ENCODE measurements around the gene OPN1MW. TPM values are rescaled to one million over a fixed set of nuclear protein-coding genes. Genes with fewer than 3 reads are reported as not detected.
"Not testable (repeated sequence)": the region's sequence is repeated elsewhere in the genome, so short reads cannot be mapped to it uniquely, and the experiment has no call there.

OPN1MW gene
- polyA plus RNA-seq, 1 of the 3 experiments (the other 2 are of a cell fraction) = not detected

GRCh38 chrX:154238939-154239559, 56.7 kb downstream of the OPN1MW start:
- H3K79me2 ChIP-seq (ENCODE audit: insufficient read depth); H3K9ac ChIP-seq; H3K9me3 ChIP-seq; H3K36me3 ChIP-seq (replicated peaks in 1 of 2; ENCODE audit: control insufficient read depth in 1 of 2, insufficient read depth in 2 of 2, low read length in 1 of 2); H3K27ac ChIP-seq (ENCODE audit: low read depth in 2 of 2, low read length in 1 of 2); H3F3A ChIP-seq (replicated peaks; ENCODE audit: insufficient read depth); H3K9me2 ChIP-seq; POLR2A ChIA-PET; H4K20me1 ChIP-seq (ENCODE audit: insufficient read depth); H3K4me2 ChIP-seq; H2AFZ ChIP-seq (ENCODE audit: low read depth); H3K27me3 ChIP-seq (ENCODE audit: insufficient read depth); H3K4me3 ChIP-seq (ENCODE audit: low read depth in 2 of 2, low read length in 1 of 2); CTCF ChIA-PET; DNase-seq; H3K4me1 ChIP-seq (ENCODE audit: control insufficient read depth in 1 of 2, insufficient read depth in 2 of 2, low read depth in 1 of 2, low read length in 1 of 2): not testable (repeated sequence)
- 16% methylated on average over 11 of the region's 11 CpGs for WGBS (ENCODE audit: low lambda C conversion rate)

- POLR2A ChIA-PET, CTCF ChIA-PET, DNase-seq: not testable (repeated sequence)
Measured at GRCh38 chrX:154239982-154240503, 57.6 kb downstream of the OPN1MW start.

More at GRCh38 chrX:154239982-154240503, 57.6 kb downstream of the OPN1MW start:
- not testable (repeated sequence) for H2AFZ ChIP-seq (ENCODE audit: low read depth); H3F3A ChIP-seq (replicated peaks; ENCODE audit: insufficient read depth); H3K27ac ChIP-seq (ENCODE audit: low read depth in 2 of 2, low read length in 1 of 2); H3K4me2 ChIP-seq; H3K79me2 ChIP-seq (ENCODE audit: insufficient read depth); H3K9ac ChIP-seq; H4K20me1 ChIP-seq (ENCODE audit: insufficient read depth); H3K9me2 ChIP-seq; H3K27me3 ChIP-seq (ENCODE audit: insufficient read depth); H3K9me3 ChIP-seq; H3K4me3 ChIP-seq (ENCODE audit: low read depth in 2 of 2, low read length in 1 of 2); H3K36me3 ChIP-seq (replicated peaks in 1 of 2; ENCODE audit: control insufficient read depth in 1 of 2, insufficient read depth in 2 of 2, low read length in 1 of 2); H3K4me1 ChIP-seq (ENCODE audit: control insufficient read depth in 1 of 2, insufficient read depth in 2 of 2, low read depth in 1 of 2, low read length in 1 of 2)
- whole genome bisulfite sequencing (ENCODE audit: low lambda C conversion rate) = 9% methylated on average over 8 of the region's 8 CpGs

Other genes starting within 250 kb of the OPN1MW start
- 192 and 229 TPM in 2 replicates for gene NAA10, start 247.6 kb upstream of the OPN1MW start, polyA plus RNA-seq (2012; rRNA removed)
- 0.90 and 1.0 TPM in 2 replicates for gene RENBP, start 238.0 kb upstream of the OPN1MW start, polyA plus RNA-seq (2012; rRNA removed)
- gene HCFC1, start 210.8 kb upstream of the OPN1MW start, polyA plus RNA-seq (2012; rRNA removed) = 4.7 and 9.5 TPM in 2 replicates
- 9.4 and 10.9 TPM in 2 replicates for gene TMEM187, start 209.8 kb upstream of the OPN1MW start, polyA plus RNA-seq (2012; rRNA removed)
- 66.1 and 68.5 TPM in 2 replicates for gene IRAK1, start 162.7 kb upstream of the OPN1MW start, polyA plus RNA-seq (2012; rRNA removed)
- gene MECP2, start 84.9 kb upstream of the OPN1MW start, polyA plus RNA-seq (2012; rRNA removed) = 7.0 and 8.2 TPM in 2 replicates
- not detected in 2 replicates for gene OPN1LW, start 38.4 kb upstream of the OPN1MW start, polyA plus RNA-seq (2012; rRNA removed)
- not detected in 2 replicates for gene OPN1MW2, start 37.2 kb downstream of the OPN1MW start, polyA plus RNA-seq (2012; rRNA removed)
- not detected in 2 replicates for gene OPN1MW3, start 75.0 kb downstream of the OPN1MW start, polyA plus RNA-seq (2012; rRNA removed)
- not detected in 2 replicates for gene TEX28, start 112.5 kb downstream of the OPN1MW start, polyA plus RNA-seq (2012; rRNA removed)
- 0.02 TPM in 1 of 2 replicates, not detected in the other for gene TKTL1, start 113.2 kb downstream of the OPN1MW start, polyA plus RNA-seq (2012; rRNA removed)
- 364 and 550 TPM in 2 replicates for gene FLNA, start 192.0 kb downstream of the OPN1MW start, polyA plus RNA-seq (2012; rRNA removed)
- gene EMD, start 196.7 kb downstream of the OPN1MW start, polyA plus RNA-seq (2012; rRNA removed) = 40.4 and 68.0 TPM in 2 replicates
- gene RPL10, start 215.8 kb downstream of the OPN1MW start, polyA plus RNA-seq (2012; rRNA removed) = 4,562 and 7,172 TPM in 2 replicates
- gene DNASE1L1, start 226.7 kb downstream of the OPN1MW start, polyA plus RNA-seq (2012; rRNA removed) = 18.2 and 22.5 TPM in 2 replicates
- 34.0 and 35.7 TPM in 2 replicates for gene TAFAZZIN, start 228.9 kb downstream of the OPN1MW start, polyA plus RNA-seq (2012; rRNA removed)
- 92.2 and 102 TPM in 2 replicates for gene ATP6AP1, start 246.1 kb downstream of the OPN1MW start, polyA plus RNA-seq (2012; rRNA removed)

Measured in SK-N-SH (cell line).